ENCODE results near the gene COMMD2.

The COMMD2 gene

GRCh38 chr3:149763565-149764195 is 11.4 kb upstream of the COMMD2 start:
- DNase-seq (ENCODE audit: low spot score): no peak
- TF ChIP-seq, protein P1, sequence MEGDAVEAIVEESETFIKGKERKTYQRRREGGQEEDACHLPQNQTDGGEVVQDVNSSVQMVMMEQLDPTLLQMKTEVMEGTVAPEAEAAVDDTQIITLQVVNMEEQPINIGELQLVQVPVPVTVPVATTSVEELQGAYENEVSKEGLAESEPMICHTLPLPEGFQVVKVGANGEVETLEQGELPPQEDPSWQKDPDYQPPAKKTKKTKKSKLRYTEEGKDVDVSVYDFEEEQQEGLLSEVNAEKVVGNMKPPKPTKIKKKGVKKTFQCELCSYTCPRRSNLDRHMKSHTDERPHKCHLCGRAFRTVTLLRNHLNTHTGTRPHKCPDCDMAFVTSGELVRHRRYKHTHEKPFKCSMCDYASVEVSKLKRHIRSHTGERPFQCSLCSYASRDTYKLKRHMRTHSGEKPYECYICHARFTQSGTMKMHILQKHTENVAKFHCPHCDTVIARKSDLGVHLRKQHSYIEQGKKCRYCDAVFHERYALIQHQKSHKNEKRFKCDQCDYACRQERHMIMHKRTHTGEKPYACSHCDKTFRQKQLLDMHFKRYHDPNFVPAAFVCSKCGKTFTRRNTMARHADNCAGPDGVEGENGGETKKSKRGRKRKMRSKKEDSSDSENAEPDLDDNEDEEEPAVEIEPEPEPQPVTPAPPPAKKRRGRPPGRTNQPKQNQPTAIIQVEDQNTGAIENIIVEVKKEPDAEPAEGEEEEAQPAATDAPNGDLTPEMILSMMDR (IDR thresholded peaks at IDR 0.05; ENCODE audit: extremely low read depth, missing control alignments): no peak

GRCh38 chr3:149753717-149754116 is 1.4 kb upstream of the COMMD2 start:
- no peak for DNase-seq (ENCODE audit: low spot score)
- TF ChIP-seq, protein P1 (IDR thresholded peaks at IDR 0.05; ENCODE audit: extremely low read depth, missing control alignments): no peak

GRCh38 chr3:149752788-149753136 is 473 bp upstream of the COMMD2 start:
- TF ChIP-seq, protein P1 (IDR thresholded peaks at IDR 0.05; ENCODE audit: extremely low read depth, missing control alignments): no peak
- peak; percentile 5 for DNase-seq (ENCODE audit: low spot score)

DNA sequence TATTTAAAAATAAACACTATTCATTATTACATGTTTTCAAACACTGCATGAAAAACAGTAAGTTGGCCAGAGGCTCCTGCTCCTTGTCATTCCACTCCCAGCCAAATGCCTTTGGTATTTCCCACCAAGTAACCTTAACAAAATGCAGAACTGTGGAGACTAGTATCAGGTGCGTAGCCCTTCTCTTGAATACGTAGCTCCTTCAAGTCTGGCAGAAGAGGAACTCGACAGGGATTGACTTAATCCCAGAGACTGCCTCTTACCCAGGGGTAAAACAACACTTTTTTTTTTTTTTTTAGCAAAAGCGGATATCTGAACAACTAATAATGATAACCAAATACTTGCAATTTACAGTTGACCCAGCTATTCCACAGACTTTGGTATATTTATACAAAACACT is 738 bp downstream of the COMMD2 start:
- no peak for DNase-seq (ENCODE audit: low spot score)
- TF ChIP-seq, protein P1 (IDR thresholded peaks at IDR 0.05; ENCODE audit: extremely low read depth, missing control alignments): no peak

DNA sequence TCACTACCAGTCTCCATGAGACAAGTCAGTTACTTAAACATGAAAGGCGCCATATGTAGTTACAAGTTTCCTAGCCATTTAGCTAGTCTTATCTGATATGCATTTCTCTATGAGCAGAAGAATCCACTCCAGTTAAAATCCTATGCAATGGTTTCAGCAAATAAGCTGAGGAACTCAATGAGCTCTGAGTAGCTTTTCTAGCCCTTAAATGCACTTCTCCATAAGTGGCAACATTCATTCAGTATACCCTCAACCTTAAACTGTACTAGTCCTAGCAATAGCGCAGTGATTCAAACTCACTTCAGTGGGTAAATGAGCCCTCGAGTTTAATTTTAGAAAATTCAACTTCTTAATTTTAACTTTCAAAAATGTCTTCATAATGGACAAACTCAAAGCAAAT is 7.7 kb downstream of the COMMD2 start:
- TF ChIP-seq, protein P1 (IDR thresholded peaks at IDR 0.05; ENCODE audit: extremely low read depth, missing control alignments): no peak
- DNase-seq (ENCODE audit: low spot score): no peak

DNA sequence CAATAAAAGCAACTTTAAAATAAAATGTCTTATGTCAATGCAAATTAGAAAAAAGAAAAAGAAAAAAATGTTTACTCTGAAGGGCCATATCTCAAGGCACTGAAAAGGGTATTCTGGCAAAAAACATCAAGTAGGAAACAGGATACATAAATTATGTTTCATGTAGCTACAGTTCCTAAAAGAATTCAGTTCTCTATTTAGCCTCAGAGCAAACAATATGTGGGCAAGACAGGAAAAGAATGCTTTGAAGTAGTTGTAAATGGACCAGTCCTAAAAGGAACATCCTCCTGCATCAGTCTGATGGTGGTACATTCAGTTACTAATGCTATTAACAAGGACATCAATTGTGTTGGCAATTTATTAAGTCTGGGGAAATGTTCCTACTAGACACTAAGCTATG is 8.1 kb downstream of the COMMD2 start:
- DNase-seq (ENCODE audit: low spot score): no peak
- TF ChIP-seq, protein P1 (IDR thresholded peaks at IDR 0.05; ENCODE audit: extremely low read depth, missing control alignments): no peak

DNA sequence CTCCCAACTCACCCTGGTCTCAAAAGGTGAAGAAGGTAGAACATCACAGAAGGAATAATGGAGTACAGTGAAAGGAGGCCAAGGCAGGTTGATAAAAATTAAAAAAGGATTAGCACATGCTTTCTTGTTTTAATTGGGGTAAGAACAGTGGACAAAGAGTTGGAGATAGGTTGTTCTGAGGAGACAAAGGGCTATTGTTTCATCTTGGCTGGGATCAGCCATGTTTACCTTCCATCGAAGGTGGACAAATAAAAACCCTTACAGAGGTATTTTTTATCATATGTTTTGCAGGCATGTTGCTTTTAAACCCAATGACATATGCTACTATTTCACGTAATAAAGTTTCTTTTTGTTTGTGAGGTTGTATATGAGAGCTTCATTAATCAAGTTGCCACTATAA is 12.9 kb downstream of the COMMD2 start:
- DNase-seq (ENCODE audit: low spot score): no peak
- TF ChIP-seq, protein P1 (IDR thresholded peaks at IDR 0.05; ENCODE audit: extremely low read depth, missing control alignments): no peak
